HG03565 (cell line): ENCODE data around the gene ZMYND19.
"Not testable (repeated sequence)": the region's sequence is repeated elsewhere in the genome, so short reads cannot be mapped to it uniquely, and the experiment has no call there.

Experiments
- ATAC-seq: cut with Tn5 transposase; IDR thresholded peaks from one replicate; pipeline ENCODE4 v1.9.1; 2021; ENCODE audit warnings: mild to moderate bottlenecking, moderate library complexity; ENCODE audit not compliant: unreplicated experiment

The ZMYND19 gene

DNA sequence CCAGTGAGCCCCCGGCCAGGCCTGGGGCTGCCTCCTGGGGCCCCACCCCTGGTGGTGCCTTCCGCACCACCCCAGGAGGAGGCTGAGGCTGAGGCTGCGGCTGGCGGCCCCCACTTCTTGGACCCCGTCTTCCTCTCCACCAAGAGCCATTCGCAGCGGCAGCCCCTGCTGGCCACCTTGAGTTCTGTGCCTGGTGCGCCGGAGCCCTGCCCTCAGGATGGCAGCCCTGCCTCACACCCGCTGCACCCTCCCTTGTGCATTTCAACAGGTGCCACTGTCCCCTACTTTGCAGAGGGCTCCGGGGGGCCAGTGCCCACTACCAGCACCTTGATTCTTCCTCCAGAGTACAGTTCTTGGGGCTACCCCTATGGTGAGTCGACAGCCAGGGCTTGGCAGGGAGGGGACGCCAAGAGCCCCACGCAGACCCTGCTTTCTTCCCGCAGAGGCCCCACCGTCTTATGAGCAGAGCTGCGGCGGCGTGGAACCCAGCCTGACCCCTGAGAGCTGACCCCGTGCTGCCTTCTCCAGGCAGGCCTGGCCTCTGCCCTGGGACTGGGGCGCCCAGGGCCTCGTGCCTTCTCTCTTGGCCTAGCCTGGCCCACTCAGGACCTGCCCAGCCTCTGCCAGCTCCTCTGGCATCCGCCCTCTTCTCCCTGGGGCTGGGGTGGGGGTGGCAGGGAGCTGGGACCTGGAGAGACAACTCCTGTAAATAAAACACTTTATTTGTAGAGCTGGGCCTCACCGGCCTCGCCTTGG lies 24.5 kb upstream of the ZMYND19 start:
- ATAC-seq = no peak

- no peak for ATAC-seq
These were observed 23.6 kb upstream of the ZMYND19 start for GRCh38 chr9:137613738-137614523.

DNA sequence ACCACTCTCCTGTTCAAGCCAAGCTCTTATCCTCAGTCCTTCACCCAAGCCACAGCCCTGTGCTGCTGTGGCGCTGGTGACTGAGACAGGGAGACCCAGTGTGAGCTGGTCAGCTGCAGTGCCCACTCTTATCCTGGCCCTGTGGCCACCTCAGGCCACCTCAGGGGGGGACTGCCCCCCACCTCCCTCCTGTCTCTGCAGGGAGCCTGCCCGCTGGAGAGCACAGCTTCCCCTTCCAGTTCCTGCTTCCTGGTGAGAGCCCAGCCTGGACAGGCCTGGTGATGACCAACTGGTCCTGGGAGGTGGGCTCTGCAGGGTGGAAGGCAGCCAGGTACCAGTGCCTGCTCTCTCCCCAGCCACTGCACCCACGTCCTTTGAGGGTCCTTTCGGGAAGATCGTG lies 22.9 kb upstream of the ZMYND19 start:
- ATAC-seq = no peak

DNA sequence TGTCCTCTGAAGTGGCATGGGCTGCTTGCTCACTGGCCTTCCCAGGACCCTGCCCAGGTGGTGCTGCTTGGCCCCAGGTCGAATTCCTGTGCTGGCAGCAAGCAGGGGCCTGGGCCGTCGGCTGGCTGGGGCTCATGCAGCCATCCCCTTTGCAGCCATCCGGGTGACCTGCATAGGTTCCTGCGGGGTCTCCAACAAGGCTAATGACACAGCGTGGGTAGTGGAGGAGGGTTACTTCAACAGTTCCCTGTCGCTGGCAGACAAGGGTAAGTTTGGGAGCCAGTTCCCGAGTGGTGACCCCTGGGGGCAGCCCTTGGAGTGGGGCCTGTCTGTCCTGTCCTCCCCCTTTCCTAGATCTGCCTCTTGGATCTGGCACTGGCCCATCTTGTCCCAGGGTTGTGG lies 22.4 kb upstream of the ZMYND19 start:
- ATAC-seq = no peak

DNA sequence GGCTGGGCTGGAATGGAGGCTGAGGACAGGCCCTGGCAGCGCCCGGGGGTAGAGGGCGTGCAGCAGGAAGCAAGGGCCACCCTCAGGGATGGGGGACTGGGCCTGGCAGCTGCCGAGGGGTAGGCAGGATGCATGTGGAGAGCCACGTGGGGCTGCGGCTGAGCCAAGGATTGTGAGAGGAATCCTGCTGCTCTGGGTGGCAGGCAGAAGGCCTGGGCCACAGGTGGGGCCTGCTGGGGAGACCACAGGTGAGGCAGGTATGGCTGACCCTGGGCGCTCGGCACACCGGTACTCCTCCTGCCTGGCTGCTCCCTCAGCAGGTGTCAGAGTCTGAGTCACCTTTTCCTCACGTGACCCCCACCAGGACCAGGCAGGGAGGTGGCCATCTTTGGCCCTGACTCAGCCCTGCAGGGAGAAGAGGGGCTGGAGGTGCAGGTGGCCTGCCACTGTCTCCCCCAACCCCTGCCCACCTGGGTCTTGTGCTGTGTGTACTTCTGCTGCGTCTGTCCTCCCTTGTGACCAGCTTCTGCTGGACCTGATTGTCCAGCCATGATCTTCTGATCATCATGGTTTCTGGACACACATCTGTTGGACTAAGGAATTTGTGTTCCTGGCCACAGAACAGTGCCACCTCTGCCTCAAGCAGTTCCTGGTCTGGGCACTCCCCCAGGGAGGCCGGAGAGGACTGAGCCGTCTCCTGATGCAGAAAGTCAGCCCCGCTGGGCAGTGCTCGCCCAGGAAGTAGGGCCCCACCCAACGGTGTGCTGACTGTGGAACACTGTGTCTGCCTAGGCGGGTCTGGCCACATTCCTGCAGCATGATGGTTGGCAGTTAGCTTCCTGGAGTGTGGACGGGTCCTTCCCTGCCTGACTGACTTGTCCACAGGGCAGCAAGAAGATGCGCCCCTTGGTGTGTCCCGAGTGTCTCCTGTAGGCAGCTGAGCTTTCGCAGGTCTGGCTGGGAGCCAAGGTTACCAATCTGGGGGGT lies 21.6 kb upstream of the ZMYND19 start:
- ATAC-seq = no peak

DNA sequence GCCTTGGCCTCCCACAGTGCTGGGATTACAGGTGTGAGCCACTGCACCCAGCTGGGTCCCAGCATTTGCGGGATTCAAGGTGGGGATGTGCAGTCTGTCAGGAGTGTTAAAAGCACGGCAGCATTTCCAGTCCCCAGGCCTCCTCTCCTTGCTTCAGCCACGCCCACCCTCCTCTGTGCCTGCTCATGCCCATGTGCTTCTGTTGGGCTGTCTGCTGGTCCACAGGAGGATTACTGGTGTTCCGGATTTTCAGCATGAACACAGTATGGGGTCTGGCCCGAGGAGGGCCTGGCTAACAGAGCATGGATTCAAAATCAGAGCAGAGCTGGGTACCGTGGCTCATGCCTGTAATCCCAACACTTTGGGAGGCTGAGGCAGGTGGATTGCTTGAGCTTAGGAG lies 20.6 kb upstream of the ZMYND19 start:
- no peak for ATAC-seq

GRCh38 chr9:137607141-137607857 lies 17.0 kb upstream of the ZMYND19 start:
- ATAC-seq = no peak

DNA sequence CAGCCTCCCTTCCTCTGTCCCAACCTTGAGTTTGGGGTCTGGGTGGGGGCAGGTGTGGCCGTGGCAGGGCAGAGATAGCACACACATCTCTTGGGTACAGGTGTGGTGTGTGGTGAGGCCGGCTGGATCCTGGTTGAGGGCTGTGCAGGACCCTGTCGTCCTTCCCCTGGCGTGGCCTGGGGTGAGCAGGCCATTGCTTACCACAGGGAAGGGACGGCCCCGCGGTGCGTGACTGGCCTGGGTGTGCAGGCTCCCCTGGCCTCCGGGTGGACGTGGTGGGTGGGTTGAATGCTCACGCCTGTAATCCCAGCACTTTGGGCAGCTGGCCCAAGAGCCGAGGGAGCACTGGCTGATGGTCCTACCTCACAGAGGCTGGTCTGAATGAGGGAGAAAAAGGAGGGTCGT lies 16.4 kb upstream of the ZMYND19 start:
- ATAC-seq = no peak

- peak; percentile 6 for ATAC-seq
These were observed 15.8 kb upstream of the ZMYND19 start for GRCh38 chr9:137606005-137606621.

DNA sequence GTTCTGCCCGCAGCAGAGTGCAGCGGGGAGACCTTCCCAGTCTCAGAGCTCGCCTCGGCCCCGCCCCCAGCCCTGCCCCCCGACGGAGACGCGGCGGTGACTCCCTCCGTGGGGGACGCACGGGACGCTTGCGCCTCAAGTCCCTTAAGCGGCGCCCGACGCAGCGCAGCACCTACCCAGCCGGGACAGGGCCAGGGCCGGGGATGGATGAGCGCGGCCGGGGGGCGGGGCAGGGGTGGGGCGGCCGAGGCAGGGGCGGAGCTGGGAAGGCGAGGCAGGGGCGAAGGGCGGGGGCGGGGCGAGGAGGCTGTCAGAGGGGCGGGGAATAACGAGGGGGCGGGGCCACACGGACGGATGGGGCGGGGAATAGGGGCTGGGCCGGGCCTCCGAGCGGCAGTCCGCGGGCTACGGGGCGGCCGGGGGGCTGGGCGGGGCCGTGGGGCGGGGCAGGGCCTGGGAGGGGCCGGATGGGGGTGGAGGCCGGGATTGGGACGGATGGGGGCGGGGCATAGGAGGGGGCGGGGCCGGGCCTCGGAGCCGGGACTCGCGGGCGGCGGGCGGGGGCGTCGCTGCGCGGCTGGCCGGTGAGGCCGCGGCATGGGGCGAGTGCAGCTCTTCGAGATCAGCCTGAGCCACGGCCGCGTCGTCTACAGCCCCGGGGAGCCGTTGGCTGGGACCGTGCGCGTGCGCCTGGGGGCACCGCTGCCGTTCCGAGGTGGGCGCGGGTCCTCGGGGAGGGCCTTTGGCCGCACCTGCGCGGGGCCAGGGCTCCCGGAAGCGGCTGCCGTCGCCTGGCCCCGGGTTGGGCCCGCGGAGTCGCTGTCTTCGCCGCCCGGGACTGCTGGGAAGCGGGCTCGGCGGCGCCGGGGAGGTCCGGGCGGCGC lies 15.1 kb upstream of the ZMYND19 start, which contains the start of gene ARRDC1:
TSS of gene ARRDC1 (plus strand) at position 566 of the 884 bp plus-strand sequence. CDS start at position 598, 32 bp downstream.
- peak; percentile 66 for ATAC-seq

DNA sequence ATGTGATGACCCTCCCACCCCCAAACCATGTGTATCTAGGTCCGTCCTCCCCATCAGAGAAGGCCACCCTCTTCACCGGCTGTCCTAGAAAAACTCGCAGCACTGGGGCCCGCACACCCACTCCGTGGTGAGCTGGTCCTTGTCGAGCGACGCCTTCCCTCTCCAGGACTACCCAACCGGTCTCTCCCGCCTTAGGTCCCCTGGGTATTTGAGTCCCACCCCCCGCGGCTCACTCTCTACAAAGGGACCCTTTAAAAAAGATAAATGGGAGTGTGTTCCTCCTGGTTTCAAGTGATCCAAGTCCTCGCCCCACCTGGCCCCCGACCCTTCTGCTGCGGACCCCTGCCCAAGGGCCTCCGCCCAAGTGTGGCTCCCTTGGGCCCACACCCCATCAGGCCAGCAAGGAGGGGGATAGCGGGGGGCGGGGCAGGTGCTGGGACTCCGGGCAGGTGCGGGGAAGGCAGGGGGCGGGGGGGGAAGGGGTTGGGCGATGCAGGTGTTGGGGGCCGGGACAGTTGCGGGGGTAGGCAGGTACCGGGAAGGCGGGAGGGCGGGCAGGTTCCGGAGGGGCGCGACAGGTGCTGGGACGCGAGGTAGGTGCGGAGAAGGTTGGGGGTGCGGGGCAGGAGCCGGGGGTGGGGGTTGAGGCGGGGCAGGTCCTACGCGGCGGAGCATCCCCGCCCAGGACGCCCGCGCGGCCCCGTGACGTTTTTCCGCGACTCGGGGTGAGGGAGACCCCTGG lies 14.2 kb upstream of the ZMYND19 start:
- no peak for ATAC-seq

GRCh38 chr9:137603879-137604278 lies 13.6 kb upstream of the ZMYND19 start:
- ATAC-seq = no peak

DNA sequence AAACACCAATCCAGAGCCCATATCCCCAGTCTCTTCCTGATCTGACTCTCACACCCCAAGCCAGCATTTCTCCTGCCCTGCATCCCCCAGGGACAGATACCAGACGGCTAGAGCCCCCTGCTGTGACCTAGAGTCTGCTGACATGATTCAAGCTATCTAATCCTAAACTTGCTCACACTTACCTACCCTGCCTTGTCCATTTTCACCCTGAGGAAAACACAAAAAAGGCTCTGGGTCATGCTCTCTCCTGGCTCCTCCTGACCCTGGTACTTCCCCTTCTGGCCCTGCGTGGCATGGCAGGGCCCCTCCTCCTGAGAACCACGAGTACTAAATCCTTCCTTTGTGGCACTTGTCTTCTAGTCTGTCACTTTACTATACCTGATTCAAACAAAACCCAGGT lies 12.3 kb upstream of the ZMYND19 start:
- no peak for ATAC-seq

- no peak for ATAC-seq
These were observed 8.6 kb upstream of the ZMYND19 start for GRCh38 chr9:137598943-137599342.

GRCh38 chr9:137596577-137596976 lies 6.3 kb upstream of the ZMYND19 start:
- not testable (repeated sequence) for ATAC-seq

DNA sequence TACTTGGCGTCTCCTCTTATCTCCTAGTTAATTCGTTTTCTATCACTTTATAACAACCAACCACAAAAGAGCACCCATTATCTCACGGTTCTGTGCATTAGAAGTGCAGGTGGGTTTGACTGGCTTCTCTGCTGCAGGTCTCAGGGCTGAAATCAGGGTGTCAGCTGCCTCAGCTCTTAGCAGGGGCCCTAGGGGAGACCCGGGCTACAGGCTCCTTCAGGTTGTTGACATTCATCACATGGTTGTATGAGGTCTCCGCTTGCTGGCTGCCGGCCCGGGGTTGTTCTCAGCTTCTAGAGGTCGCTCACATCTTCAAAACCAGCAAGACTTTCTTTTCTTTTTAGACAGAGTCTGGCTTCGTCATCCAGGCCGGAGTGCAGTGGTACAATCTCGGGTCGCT lies 2.9 kb upstream of the ZMYND19 start:
- no peak for ATAC-seq

DNA sequence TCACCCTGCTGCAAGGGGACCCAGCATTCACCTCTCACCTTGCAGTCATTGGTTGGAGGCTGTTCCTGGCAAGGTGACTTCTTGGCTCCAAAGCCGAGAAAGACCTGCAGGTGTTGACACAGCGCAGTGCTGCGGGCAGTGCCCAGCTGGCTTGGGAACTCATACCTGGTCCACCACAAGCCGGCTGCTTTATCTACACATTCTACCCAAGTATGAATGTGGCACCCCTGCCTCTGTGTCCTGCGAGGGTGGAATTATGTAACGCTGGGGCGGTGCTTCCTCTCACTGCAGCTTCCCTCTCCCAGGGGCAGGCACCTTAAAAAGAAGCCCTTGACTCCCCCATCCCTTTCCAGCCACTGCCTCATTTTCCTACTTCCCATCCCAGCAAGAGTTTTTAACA lies 2.5 kb upstream of the ZMYND19 start:
- no peak for ATAC-seq

DNA sequence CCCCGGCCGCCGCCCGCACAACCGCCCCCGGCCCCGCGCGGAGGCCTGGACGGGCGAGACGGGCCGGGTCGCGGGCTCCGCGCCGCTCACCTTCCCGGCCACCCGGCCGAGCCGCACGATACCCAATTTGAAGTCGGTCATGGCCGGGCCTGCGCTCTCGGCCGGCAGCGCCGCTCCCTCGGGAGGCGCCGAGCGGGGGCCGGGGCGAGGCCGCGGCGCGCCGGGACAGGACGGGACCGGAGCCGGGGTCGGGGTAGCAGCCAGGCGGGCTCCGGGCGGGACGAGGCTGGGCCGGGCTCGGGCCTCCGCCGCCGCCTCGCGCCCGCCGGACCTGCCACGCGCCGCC lies 216 bp downstream of the ZMYND19 start:
- no peak for ATAC-seq
